Testis (tissue), 3 donors: ENCODE data around the gene GPATCH8. TPM values are rescaled to one million over a fixed set of nuclear protein-coding genes. Genes with fewer than 3 reads are reported as not detected.

Source experiments
- DNase-seq: peaks from one replicate; pipeline ENCODE4 v3.0.0-alpha.2; 2019
- H3K27ac ChIP-seq, 2 donors: fragments of 200-600 bp; sonication (generic); one replicate each; pipeline ENCODE4 v1.5.1; 2019
- H3K27me3 ChIP-seq: fragments of 200-600 bp; sonication (generic); one replicate; pipeline ENCODE4 v1.5.1; 2019
- H3K36me3 ChIP-seq: fragments of 200-600 bp; sonication (generic); one replicate; pipeline ENCODE4 v1.5.1; 2017; ENCODE audit warnings: low read depth; ENCODE audit errors: missing control alignments
- H3K4me1 ChIP-seq: fragments of 200-600 bp; sonication (generic); one replicate; pipeline ENCODE4 v1.5.1; 2019
- H3K4me3 ChIP-seq, 2 donors: fragments of 200-600 bp; sonication (generic); one replicate each; pipeline ENCODE4 v1.5.1; 2017 to 2019
- H3K9me3 ChIP-seq: fragments of 200-600 bp; sonication (generic); one replicate; pipeline ENCODE4 v1.5.1; 2017
- POLR2A ChIP-seq: fragments of 450-650 bp; IDR thresholded peaks from one replicate; pipeline ENCODE4 v1.6.1; 2017; ENCODE audit warnings: antibody characterized with exemption, mild to moderate bottlenecking, moderate library complexity
- WGBS, 2 donors: methylation state at CpG; one replicate each; pipeline ENCODE4 v1.1.5; 2018; 5-methylcytosine and 5-hydroxymethylcytosine counted together
- intact Hi-C: fragments of 100-400 bp; cut with DNase I; formaldehyde crosslinking; loops from one replicate; pipeline ENCODE4 v1.15.1; 2023; ENCODE audit warnings: low total_unique reads
- polyA plus RNA-seq: library from polyadenylated mRNA; stranded (reverse); fragments of 350-450 nt; fragmentation: Illumina TruSeq; extraction: RNeasy Lipid Tissue Mini Kit (QIAGEN cat#74804); gene quantifications from one replicate; pipeline ENCODE4 v1.2.3, GENCODE V29; 2014; ENCODE audit warnings: low read depth, low replicate concordance; ENCODE audit not compliant: insufficient read depth
- total RNA-seq, 2 donors: library from RNA; depleted of rRNA; stranded (reverse); fragments of >200 nt; gene quantifications; one replicate each; pipeline ENCODE4 v1.2.3, GENCODE V29; 2016
- TF ChIP-seq, protein P1 (sequence below), 3 experiments: fragments of 450-650 bp in 2 of 3; fragments of 200-600 bp in 1 of 3; sonication (generic) in 1 of 3; IDR thresholded peaks; one replicate each; pipeline ENCODE4 v1.5.1; 2016 to 2019; ENCODE audit warnings: antibody characterized with exemption in 3 of 3, mild to moderate bottlenecking in 2 of 3, moderate library complexity in 1 of 3

GPATCH8 gene
- total and polyA plus RNA-seq, 3 donors from 2014 or later = 32.8 to 70.0 (median 69.2) TPM

DNA sequence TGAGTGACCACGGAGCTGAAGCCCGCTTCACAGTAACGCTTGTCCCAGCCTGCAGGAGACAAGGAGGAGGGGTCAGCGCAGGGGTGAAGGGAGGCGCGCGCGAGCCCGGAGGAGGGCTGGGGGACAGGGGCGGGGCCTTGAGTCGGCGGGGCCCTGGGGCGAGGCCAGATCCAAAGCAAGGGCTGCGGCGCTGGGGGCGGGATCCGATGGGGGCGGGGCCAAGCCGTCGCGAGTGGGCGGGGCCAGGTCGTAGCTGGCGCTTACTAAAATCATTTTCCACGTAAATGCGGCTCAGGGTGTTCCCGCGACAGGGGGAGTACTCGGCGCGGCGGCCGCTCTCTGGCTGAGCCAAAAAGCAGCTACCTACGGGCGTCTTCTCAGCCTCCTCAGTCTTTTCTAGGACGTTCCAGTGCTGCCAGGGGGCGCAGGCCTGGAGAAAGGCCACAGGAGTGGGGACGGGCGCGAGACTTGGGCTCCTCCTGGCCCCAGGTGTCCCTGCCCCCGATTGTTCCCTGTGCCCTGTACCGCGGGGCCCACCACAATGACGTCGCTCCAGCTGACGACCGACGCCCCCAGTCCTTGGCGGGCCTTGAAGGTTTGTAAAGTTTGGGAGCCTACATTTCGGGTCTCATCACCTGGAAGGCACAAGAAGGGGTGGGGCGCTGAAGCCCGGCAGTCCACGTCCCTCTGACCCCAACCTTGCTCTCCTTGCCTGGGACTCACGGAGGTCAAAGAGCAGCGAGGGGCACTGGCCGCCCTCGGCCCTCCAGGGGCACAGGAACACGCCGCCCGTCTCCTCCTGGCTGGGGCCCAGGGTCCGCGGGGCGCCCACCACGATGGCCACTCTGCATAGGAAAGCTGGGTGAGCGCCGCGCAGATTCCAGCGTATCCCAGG, 117.7 kb downstream of the GPATCH8 start:
- peaks cover 7% of the 10 kb centered on the region for H3K4me1 ChIP-seq
- DNase-seq = peak; percentile 86
- peak overlapping the region in 1 of 2 donors; percentile 50 for H3K27ac ChIP-seq
- H3K9me3 ChIP-seq = no peaks in the 10 kb centered on the region
- H3K4me3 ChIP-seq = peak overlapping the region; percentile 52 to 54
- intact Hi-C loops = no loop called here
- no peaks in the 10 kb centered on the region for H3K27me3 ChIP-seq
- 6 to 8% methylated on average over 17 to 56 of the region's 68 CpGs for WGBS, 2 donors
- no peaks in the 10 kb centered on the region for H3K36me3 ChIP-seq
- TF ChIP-seq POLR2A = no peak
- TF ChIP-seq, protein P1, sequence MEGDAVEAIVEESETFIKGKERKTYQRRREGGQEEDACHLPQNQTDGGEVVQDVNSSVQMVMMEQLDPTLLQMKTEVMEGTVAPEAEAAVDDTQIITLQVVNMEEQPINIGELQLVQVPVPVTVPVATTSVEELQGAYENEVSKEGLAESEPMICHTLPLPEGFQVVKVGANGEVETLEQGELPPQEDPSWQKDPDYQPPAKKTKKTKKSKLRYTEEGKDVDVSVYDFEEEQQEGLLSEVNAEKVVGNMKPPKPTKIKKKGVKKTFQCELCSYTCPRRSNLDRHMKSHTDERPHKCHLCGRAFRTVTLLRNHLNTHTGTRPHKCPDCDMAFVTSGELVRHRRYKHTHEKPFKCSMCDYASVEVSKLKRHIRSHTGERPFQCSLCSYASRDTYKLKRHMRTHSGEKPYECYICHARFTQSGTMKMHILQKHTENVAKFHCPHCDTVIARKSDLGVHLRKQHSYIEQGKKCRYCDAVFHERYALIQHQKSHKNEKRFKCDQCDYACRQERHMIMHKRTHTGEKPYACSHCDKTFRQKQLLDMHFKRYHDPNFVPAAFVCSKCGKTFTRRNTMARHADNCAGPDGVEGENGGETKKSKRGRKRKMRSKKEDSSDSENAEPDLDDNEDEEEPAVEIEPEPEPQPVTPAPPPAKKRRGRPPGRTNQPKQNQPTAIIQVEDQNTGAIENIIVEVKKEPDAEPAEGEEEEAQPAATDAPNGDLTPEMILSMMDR (IDR thresholded peaks at IDR 0.05) = no peak

DNA sequence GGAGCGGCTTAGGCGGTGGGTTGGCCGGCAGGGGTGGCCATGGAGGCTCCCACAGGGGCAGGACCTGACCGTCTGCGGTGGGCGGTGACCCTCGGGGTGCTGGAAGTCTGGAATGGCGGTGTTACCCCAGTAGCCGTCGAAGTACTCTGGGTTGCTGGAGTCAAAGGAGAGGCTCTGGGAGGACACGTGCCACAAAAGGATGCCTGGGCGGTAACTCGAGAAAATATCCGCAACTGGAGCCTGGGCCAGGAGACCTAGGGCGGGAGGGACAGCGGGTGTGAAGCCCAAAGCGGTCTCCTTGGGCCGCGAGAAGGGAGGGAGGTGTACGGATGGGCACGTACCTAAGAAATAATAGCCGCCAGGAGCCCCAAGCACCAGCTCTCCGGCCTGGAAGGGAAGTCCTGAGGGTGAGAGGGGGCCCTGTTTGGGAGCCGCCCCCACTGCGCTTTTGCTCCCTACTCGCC, 118.4 kb downstream of the GPATCH8 start:
- Histone ChIP-seq H3K9me3 (no peaks in the 10 kb centered on the region), H3K36me3 (no peaks in the 10 kb centered on the region), H3K27me3 (no peaks in the 10 kb centered on the region), H3K27ac (peak overlapping the region in 1 of 2 donors; percentile 50), H3K4me3 (peak overlapping the region; percentile 52 to 54), H3K4me1 (peaks cover 7% of the 10 kb centered on the region)
- TF ChIP-seq, protein P1 (IDR thresholded peaks at IDR 0.05) = no peak
- no peak for TF ChIP-seq POLR2A
- no peak for DNase-seq
- WGBS, 2 donors = 8% methylated on average over 20 to 26 of the region's 26 CpGs
- intact Hi-C loops = no loop called here

DNA sequence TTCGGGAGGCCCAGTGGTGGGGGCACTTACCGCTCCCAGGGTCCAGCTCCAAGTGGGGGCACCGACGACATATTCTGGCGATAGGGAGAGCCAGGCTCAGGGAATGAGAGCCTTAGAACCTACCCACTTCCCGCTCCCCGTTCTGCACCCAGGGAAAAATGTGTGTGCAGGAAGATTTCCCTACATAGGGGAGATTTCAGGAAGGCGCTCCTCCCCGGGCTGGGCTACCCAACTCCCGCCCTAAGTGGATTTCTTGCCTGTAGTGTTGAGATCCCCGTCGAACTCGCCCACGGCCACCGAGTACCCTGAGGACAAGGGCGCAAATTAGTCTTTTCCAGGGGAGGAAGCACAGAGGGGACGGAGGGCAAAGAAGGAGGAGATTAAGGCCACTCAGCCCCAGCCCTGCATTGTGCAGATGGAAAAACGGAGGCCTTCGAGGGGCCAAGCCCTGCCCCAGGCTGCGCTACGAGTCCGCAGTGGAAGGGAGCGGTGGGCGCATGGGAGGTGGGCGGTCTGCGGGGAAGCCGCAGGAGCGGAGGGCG, 118.9 kb downstream of the GPATCH8 start:
- WGBS, 2 donors = 28 to 32% methylated on average over 18 to 29 of the region's 29 CpGs
- DNase-seq = no peak
- Histone ChIP-seq H3K9me3 (no peaks in the 10 kb centered on the region), H3K36me3 (no peaks in the 10 kb centered on the region), H3K4me3 (peak overlapping the region in 1 of 2 donors; percentile 54), H3K27me3 (no peaks in the 10 kb centered on the region), H3K4me1 (peaks cover 7% of the 10 kb centered on the region), H3K27ac (no peak overlapping the region)
- intact Hi-C loops = no loop called here
- TF ChIP-seq POLR2A = no peak
- TF ChIP-seq, protein P1 (IDR thresholded peaks at IDR 0.05) = no peak

DNA sequence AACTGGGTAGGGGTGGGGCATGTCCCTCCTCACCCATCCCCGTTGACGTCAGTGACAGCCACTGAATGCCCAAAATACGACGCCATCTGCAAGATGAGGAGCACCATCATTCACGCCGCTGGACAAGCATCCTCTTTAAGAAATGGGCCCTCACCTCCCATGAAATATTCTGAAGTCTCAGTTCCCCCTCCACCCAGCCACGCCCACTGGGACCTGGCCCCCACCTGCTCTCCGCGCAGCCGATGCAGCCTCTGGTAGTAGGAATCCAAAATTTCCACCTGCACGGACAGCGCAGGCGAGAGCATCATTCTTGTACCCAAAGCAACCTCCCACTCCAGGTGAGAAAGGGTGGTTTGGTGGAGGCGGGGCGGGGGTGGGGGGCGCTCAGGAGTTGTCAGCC, 119.3 kb downstream of the GPATCH8 start:
- intact Hi-C loops = no loop called here
- no peak overlapping the region for H3K27ac ChIP-seq
- H3K27me3 ChIP-seq = no peaks in the 10 kb centered on the region
- H3K9me3 ChIP-seq = no peaks in the 10 kb centered on the region
- no peaks in the 10 kb centered on the region for H3K36me3 ChIP-seq
- no peak overlapping the region for H3K4me3 ChIP-seq
- no peak for DNase-seq
- H3K4me1 ChIP-seq = peaks cover 7% of the 10 kb centered on the region
- TF ChIP-seq POLR2A = no peak
- TF ChIP-seq, protein P1 (IDR thresholded peaks at IDR 0.05) = no peak
- WGBS, 2 donors = 55 to 64% methylated on average over 15 to 16 of the region's 16 CpGs
